OCI-LY3 (cell line): Measurements from ENCODE around the gene GALNT2.

Experiments
- CTCF ChIP-seq: fragments of 200-600, 300-600 bp; sonication (generic); IDR thresholded peaks from 2 replicates; pipeline ENCODE4 v1.5.1; 2014; ENCODE audit warnings: antibody characterized with exemption, low read length, low read depth
- EZH2phosphoT487 ChIP-seq: fragments of 200-600 bp; shearing (Covaris generic); IDR thresholded peaks from 2 replicates; pipeline ENCODE4 v1.6.1; 2018; ENCODE audit warnings: antibody characterized with exemption, mixed run types, low read depth

DNA sequence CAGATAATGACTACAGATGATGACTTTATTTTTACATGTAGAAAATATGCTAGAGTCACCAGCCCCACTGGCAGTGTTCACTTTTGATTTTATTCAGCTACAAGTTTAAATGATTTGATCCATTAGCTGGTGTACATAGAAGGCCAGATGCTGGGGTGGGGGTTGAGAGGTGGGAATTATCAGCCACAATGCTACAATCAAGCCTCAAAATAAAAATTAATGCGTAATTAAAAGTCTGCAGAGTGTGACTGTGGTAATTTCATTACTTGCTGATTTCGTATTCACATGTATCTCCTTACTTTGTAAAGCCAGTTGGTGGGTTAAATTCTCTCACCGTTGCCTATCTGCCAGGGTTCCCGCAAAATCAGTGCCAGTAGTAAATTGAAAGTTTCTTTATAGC, 109.3 kb downstream of the GALNT2 start:
- TF ChIP-seq CTCF (no peak), EZH2phosphoT487 (no peak)
